ENCODE data around the gene SYNRG. TPM values are rescaled to one million over a fixed set of nuclear protein-coding genes. Genes with fewer than 3 reads are reported as not detected.
"Not testable (repeated sequence)": the region's sequence is repeated elsewhere in the genome, so short reads cannot be mapped to it uniquely, and the experiment has no call there.

SYNRG gene
- total and polyA plus RNA-seq, 9 donors: 10.9 to 40.0 (median 31.1) TPM

- Histone ChIP-seq H3K4me1 (ENCODE audit: insufficient read depth) (no peaks in the 10 kb centered on the region), H3K4me3 (peak overlapping the region; percentile 81), H3K9me3 (no peaks in the 10 kb centered on the region), H3K36me3 (no peaks in the 10 kb centered on the region), H3K27me3 (no peaks in the 10 kb centered on the region), H3K27ac (peak overlapping the region; percentile 47 to 82)
- intact Hi-C loops (cut with DNase I): no loop called here
- no peak for DNase-seq
- TF ChIP-seq POLR2A (IDR thresholded peaks at IDR 0.05) (no peak), EP300 (IDR thresholded peaks at IDR 0.05) (no peak), CTCF (IDR thresholded peaks at IDR 0.05) (no peak)
- WGBS, 3 donors: 0 to 2% (median 1%) methylated on average over 7 of the region's 7 CpGs
These were observed 33.5 kb upstream of the SYNRG start for GRCh38 chr17:37642681-37643080.

- Histone ChIP-seq H3K4me1 (ENCODE audit: insufficient read depth) (no peaks in the 10 kb centered on the region), H3K9me3 (no peaks in the 10 kb centered on the region), H3K27ac (no peak overlapping the region), H3K4me3 (no peak overlapping the region), H3K27me3 (no peaks in the 10 kb centered on the region), H3K36me3 (no peaks in the 10 kb centered on the region)
- intact Hi-C loops (cut with DNase I): no loop called here
- TF ChIP-seq POLR2A (IDR thresholded peaks at IDR 0.05) (no peak), CTCF (IDR thresholded peaks at IDR 0.05) (no peak), EP300 (IDR thresholded peaks at IDR 0.05) (no peak)
- no peak for DNase-seq
These were observed 30.8 kb upstream of the SYNRG start for GRCh38 chr17:37640015-37640414.

GRCh38 chr17:37637956-37638355, 28.7 kb upstream of the SYNRG start:
- H3K27ac ChIP-seq: no peak overlapping the region
- H3K4me1 ChIP-seq (ENCODE audit: insufficient read depth): no peaks in the 10 kb centered on the region
- intact Hi-C loops (cut with DNase I): no loop called here
- H3K9me3 ChIP-seq: no peaks in the 10 kb centered on the region
- H3K4me3 ChIP-seq: no peak overlapping the region
- no peaks in the 10 kb centered on the region for H3K27me3 ChIP-seq
- DNase-seq: no peak
- no peaks in the 10 kb centered on the region for H3K36me3 ChIP-seq
- TF ChIP-seq EP300 (IDR thresholded peaks at IDR 0.05): no peak
- TF ChIP-seq CTCF (IDR thresholded peaks at IDR 0.05): no peak
- no peak for TF ChIP-seq POLR2A (IDR thresholded peaks at IDR 0.05)

- intact Hi-C loops (cut with DNase I); H3K36me3 ChIP-seq; H3K4me1 ChIP-seq (ENCODE audit: insufficient read depth); DNase-seq; H3K4me3 ChIP-seq; H3K27ac ChIP-seq; H3K27me3 ChIP-seq; H3K9me3 ChIP-seq: not testable (repeated sequence)
- WGBS, 3 donors: 92 to 95% (median 94%) methylated on average over 6 of the region's 6 CpGs
These were observed 7.2 kb upstream of the SYNRG start for GRCh38 chr17:37616430-37616829.

- Histone ChIP-seq H3K4me3 (no peak overlapping the region), H3K4me1 (ENCODE audit: insufficient read depth) (no peaks in the 10 kb centered on the region), H3K9me3 (no peaks in the 10 kb centered on the region), H3K27ac (no peak overlapping the region), H3K27me3 (peaks cover 3% of the 10 kb centered on the region), H3K36me3 (no peaks in the 10 kb centered on the region)
- 93 to 97% (median 94%) methylated on average over 2 of the region's 2 CpGs for WGBS, 3 donors
- DNase-seq: no peak
- intact Hi-C loops (cut with DNase I): no loop called here
- TF ChIP-seq POLR2A (IDR thresholded peaks at IDR 0.05) (no peak), EP300 (IDR thresholded peaks at IDR 0.05) (no peak), CTCF (IDR thresholded peaks at IDR 0.05) (no peak)
These were observed 5.6 kb upstream of the SYNRG start for GRCh38 chr17:37614823-37615222.
